Left hindlimb (tissue), 1 donor: Measurements from ENCODE around the gene MED12L.
A peak's percentile ranks its signal among the peaks of the same experiment; 100 is the strongest.

Experiments used
- DNase-seq: peaks from one replicate; pipeline ENCODE4 v3.0.0-alpha.2; 2018

Gene MED12L

GRCh38 chr3:151267066-151267465, 181.6 kb downstream of the MED12L start:
- no peak for DNase-seq

DNA sequence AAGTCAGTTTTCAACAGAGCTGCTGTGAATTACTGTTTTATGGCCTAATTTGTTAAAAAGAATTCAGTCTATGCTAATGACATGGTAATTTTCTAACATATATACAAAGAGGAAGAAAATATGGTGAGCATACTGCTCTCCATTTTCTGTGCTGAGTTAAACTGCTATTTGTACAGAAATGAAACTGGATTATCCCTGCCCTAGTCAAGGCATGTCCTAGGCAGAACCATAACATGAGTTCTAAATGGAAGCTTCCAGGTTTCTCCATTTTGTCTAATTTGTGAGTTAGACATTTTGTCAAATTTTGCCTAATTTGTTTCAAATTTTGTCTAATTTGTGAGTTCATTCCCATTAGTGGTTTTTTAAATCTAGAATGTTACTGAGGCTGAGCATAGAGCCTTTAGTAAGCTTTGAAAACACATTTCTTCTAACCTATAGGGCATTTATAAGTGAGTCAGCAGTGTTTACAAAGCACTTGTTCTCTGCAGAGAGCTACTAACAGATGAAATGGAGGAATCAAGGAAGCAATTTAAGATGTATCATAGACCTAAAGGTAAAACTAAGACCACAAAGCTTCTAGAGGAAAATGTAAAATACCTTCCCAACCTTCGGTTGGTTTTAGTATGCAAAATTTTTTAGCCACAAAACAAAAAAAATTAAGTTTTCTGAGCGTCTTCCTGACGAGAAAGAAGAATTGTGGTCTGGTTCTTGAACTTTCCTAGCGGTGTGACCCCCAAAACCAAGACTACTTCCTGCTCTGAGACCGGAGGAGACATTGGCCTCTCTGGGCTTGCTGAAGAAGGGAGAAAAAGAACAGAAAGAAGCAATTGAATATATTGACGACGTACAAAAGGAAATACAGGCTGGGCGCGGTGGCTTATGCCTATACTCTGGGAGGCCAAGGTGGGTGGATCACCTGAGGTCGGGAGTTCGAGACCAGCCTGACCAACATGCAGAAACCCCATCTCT, 183.1 kb downstream of the MED12L start:
- DNase-seq: no peak

DNA sequence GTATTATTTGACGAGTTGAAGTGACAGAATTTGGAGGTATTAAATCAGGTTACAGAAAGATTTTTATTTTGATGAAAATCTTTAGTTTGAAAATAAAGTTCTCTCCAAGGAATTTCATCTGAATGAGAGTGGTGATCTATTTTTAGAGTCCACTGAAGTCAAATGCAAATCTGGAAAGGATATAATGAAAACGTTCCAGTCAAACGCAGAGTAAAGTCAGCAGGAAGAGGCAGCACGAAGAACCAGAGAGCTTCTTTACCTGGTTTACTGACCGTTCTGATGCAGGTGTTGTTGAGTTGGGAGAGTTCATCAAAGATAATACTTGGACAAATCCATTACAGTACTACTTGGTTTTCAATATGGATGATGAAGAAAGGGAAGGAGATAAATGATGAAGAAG, 184.2 kb downstream of the MED12L start:
- no peak for DNase-seq

DNA sequence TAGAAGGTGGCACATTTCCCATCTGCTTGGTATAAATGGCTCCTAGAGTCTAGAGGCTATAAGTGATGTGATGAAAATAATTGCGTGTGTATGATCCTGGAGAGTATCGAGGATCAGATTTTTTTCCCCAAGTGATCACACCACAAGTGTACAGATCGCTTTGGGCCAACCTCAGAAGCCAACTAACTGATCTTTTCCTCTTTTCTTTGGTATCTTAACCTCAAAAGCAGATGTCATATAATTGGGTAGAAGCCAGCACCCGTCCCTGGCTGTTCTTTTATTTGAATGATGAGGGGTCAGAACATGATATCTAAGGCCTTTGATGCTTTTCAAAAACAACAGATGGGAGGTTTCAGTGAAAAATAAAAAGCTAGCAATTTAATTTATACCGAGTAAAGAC, 189.6 kb downstream of the MED12L start:
- no peak for DNase-seq

GRCh38 chr3:151276038-151276686, 190.7 kb downstream of the MED12L start:
- DNase-seq: no peak

DNA sequence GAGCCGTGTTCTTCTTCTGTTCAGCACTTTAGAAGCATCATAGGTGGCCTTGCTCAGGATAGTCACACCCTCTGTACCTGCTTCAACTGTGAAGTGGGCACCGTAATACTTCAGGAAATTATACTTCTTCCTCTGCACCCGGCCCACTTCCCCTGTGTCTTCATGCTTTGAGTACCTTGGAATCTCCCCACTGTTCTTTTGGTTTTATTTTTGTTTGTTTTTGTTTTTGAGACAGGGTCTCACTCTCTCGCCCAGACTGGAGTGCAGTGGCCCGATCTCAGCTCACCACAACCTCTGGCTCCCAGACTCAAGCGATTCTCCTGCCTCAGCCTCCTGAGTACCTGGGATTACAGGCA, 191.2 kb downstream of the MED12L start:
- DNase-seq: no peak

GRCh38 chr3:151278230-151278629, 192.8 kb downstream of the MED12L start, which contains the start of gene P2RY14:
Gene P2RY14, minus strand, starts transcription at chr3:151278542. Its CDS starts 64,226 bp downstream, at chr3:151214316.
- DNase-seq: no peak

DNA sequence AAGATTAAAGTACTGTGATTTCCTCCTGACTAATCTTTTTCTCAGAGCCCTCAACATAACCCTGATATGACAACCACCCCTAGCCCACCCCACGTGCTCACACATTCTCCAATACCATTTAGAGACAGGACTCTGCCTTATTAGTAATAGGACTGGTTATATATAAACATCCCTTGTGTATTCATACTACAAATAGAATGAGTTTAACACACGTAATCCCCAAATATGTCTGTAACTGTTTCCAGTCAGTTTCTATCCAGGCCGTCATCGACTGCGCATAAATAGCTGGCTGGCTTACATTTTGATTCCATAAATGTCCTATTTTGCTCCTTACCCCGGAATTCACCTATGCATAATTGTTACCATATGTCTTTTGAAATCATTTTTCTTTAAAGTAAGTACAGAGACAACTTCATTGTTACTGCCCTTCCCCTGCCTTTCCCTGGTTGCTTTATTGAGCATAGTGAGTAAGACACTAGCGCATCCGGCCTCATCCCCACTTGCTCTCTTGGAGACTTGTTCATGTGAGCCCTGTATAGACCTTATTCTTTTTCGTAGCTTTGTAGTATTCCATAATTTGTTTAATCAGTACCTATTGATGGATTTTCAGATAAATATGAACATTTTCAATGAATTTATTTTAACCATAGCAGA, 196.3 kb downstream of the MED12L start:
- peak; percentile 50 for DNase-seq

- DNase-seq: no peak
These were observed 197.5 kb downstream of the MED12L start for GRCh38 chr3:151282921-151283320.

DNA sequence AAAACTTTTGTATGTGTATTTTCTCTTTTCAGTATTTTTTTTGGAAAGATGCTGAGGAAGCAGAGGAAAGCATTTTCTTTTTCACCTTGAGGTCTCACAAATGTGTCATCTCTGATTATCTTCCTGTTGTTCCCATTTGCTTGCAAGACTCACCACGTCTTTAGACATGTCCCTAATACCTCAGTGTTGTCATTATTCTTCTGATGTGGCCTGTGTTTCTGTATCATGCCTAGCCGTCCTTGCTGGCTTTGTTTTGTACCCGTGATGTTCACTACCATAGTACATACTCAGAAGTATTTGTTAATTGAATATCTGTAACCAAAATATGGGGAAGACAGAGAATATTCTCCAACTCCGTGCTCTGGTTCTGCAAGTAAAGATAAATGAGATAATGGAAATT, 197.9 kb downstream of the MED12L start:
- no peak for DNase-seq

DNA sequence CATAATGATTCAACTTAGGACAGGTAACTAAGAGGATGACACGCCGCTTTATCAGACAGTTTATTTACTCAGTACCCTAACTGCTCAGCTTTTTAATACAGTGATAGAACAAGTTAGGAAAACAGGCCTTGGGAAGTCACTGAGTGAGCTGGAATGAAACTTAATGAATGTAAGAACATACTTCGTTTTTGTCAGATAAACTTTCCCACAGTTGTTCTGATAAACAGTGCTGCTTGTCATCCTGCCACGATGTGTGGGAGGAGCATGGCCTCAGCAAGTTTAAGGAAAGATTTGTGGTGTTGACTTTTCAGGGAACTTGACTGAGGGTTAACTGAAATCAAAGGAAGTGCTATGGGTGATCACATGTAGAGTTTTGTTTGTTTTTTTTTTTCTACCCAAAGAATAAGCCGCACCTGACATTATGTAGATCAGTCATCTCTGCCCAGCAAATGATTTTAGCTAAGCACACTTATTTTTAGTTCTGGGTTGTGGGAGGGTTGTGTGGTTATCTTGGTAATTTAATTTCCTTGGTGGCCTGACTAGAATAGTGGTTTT, 198.5 kb downstream of the MED12L start:
- DNase-seq: no peak

DNA sequence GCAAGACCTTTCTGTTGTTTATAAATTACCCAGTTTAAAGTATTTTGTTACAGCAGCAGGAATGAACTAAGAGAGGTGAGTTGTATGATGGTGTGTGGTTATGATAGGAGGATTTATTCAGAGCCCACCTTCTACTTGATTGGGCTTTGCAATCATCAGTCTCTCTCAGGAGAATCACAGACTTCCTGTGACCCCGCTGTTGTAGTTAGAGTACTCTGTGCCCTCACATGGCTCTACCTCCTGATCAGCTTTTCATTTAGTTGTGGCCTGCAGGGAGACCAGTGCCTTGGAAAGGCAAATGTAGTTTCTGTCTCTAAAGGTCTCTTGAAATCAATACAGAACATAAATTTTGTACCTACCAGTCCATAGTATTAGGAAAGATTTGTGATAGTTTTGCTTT, 200.5 kb downstream of the MED12L start:
- no peak for DNase-seq

DNA sequence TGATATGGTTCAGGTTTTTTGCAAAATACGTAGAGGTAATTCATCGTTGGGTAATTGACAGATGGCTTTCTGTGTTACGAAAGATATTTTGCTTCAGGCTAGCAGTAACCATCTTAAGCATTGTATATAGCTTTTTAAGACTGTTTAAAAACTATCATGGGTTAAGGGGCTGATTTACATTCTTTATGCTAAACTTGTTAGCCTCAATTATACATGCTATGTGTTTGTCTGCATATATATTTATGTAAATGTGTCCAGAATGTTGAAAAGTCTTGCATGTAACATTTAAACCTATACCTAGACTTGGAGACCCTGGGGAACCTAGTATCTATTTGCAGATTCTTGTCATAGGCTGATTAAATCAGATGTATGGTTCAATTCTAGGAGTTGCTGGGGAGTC, 204.0 kb downstream of the MED12L start:
- DNase-seq: no peak

DNA sequence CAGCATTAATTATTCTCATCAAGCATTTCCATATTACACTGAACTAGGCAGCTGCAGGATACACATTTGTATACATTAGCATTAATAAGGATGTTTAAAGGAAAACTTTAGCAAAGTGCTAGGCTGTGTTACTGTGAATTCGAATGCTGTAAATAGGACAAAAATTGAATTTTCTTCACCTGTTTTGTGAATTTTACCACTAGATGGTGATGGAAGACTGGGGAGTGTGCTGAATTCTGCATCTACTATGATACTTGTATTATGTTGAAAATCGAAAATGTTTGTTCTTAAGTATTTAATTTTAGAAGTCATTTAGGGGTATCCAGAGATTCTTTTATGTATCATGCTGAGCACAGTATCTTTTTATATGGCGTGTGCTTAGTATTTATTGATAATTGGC, 205.2 kb downstream of the MED12L start:
- no peak for DNase-seq

GRCh38 chr3:151293127-151293526, 207.7 kb downstream of the MED12L start:
- no peak for DNase-seq

DNA sequence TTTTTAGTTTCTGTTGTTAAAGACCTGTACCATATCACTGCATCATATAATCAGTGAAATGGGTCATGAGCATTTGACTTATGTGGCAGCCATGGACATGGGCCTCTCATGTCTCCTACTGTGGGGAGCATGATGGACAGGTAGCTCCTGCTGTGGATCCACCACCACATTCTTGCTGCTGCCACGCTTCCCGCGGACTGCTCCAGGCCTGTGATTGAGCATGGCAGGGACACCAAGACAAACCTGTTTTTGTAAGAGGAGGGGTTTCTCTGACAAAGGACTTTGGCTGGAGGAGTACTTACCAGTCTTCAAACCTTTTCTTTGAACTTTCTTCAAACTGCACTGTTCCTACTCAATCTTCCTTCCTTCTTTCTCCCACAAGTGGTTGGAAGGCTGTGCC, 210.8 kb downstream of the MED12L start:
- no peak for DNase-seq

DNA sequence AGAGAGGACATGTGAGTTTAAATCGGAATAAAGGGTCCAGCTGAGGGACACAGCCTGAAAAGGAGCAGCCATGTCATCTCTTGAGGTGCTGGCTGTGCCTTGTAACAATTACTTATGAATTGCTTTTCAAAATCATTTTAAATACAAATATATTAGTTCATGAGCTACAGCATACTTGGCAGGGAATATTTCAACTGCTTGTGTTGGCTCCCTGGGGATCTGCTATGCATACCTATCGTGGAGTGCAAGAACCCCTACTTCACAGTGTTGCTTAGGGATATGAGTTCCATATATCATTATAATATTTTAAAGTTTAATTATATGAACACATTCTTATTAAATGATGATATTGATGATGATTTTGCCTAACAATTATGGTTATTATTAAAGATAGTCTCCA, 212.0 kb downstream of the MED12L start:
- DNase-seq: no peak

DNA sequence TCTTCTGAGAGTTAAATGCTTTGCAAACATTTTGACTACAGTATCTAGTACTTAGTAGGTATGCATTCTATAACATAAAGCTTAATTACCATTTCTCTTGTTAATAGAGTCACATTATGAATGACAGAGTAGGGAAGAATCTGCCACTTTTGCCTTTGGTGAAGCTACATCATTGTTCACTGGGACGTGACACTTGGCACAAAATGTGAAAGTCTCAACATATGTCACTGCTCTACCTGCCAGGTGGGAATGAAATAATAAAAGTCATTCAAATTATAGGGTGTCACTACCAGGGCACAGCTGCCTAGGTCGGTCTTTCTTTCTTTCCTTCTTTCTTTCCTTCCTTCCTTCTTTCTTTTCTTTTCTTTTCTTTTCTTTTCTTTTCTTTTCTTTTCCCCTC, 213.5 kb downstream of the MED12L start:
- DNase-seq: no peak

DNA sequence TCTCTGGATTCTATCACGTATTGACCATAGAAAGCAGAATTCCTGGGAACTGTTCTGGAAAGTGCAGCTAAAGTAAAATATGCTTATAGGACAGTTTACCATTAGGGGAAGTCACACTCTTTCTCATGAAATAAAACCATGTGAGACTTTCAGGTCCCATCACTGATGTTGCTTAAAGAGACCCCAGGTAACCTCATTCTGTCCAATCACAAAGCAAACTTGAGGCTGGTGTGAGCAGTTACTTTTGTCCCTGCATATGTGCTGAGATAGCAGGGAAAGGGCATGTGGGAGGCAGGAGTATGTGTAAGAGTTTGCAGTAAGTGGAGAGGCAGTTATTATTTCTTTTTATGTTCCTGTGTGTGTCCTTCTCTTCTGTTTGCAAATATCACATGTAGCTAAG, 215.1 kb downstream of the MED12L start:
- no peak for DNase-seq

DNA sequence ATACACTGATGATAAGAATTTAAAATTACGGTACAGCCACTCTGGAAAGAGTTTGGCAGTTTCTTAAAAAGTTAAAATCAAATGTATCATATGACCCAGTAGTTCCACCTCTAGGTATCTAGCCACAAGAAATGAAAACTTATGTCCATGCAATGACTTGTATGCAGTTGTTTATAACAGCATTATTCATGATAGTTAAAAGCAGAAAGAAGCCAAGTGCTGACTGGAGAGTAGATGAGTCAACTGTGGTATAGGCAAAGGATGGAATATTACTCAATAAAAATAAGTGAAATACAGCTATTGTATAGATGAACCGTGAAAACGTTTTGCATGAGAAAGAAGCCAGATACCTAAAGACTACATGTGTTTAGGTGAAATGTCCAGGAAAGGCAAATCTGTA, 216.3 kb downstream of the MED12L start:
- DNase-seq: no peak

DNA sequence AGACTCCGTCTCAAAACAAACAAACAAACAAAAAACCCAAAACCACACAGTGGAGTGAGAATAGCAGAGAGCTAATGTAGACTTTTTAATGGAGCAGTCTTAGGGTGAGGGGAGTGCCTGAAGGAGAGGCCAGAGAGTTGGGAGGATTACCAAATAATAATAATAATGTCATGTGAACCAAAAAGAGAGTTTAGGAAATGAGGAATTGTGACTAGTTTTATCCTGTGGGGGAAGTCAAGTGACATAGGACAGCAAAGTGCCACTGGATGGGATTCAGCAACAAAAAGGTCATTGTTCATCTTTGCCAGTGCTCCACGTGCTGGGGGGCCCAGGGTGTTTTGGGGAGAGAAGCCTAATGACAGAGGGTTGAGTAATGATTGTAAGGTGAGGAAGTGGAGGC, 218.3 kb downstream of the MED12L start:
- no peak for DNase-seq

- peak; percentile 50 for DNase-seq
These were observed 219.8 kb downstream of the MED12L start for GRCh38 chr3:151305060-151305774.

GRCh38 chr3:151305775-151306151, 220.3 kb downstream of the MED12L start:
- no peak for DNase-seq
